Neural progenitor cell (in vitro differentiated cells): ENCODE results near the gene LGI1. TPM values are rescaled to one million over a fixed set of nuclear protein-coding genes. Genes with fewer than 3 reads are reported as not detected.
A peak's percentile ranks its signal among the peaks of the same experiment; 100 is the strongest.

Source experiments
- DNase-seq: peaks from one replicate; pipeline ENCODE4 v3.0.0-alpha.2; 2016; ENCODE audit warnings: low spot score
- H2AFZ ChIP-seq: fragments of 200-600 bp; sonication (generic); replicated peaks from 2 replicates; pipeline ENCODE4 v1.6.1; 2016; ENCODE audit warnings: antibody characterized with exemption
- H3F3A ChIP-seq: fragments of 200-600 bp; sonication (generic); 2 replicates; pipeline ENCODE4 v1.6.1; 2016; ENCODE audit warnings: antibody characterized with exemption, low read depth
- H3K27ac ChIP-seq: fragments of 200-600 bp; sonication (generic); 2 replicates; pipeline ENCODE4 v1.5.1; 2016; ENCODE audit warnings: mild to moderate bottlenecking
- H3K27me3 ChIP-seq: fragments of 200-600 bp; sonication (generic); 2 replicates; pipeline ENCODE4 v1.6.1; 2016; ENCODE audit warnings: mild to moderate bottlenecking, moderate library complexity
- H3K36me3 ChIP-seq: fragments of 200-600 bp; sonication (generic); 2 replicates; pipeline ENCODE4 v1.5.1; 2016
- H3K4me1 ChIP-seq: fragments of 200-600 bp; sonication (generic); 2 replicates; pipeline ENCODE4 v1.6.1; 2016; ENCODE audit warnings: mixed run types
- H3K4me2 ChIP-seq: fragments of 200-600 bp; sonication (generic); 2 replicates; pipeline ENCODE4 v1.6.1; 2016
- H3K4me3 ChIP-seq: fragments of 200-600 bp; sonication (generic); 2 replicates; pipeline ENCODE4 v1.5.1; 2016
- H3K79me2 ChIP-seq: fragments of 200-600 bp; sonication (generic); 2 replicates; pipeline ENCODE4 v1.6.1; 2016; ENCODE audit warnings: low read depth
- H3K9ac ChIP-seq: fragments of 200-600 bp; sonication (generic); 2 replicates; pipeline ENCODE4 v1.6.1; 2016
- H3K9me3 ChIP-seq: fragments of 200-600 bp; sonication (generic); 2 replicates; pipeline ENCODE4 v1.5.1; 2016; ENCODE audit warnings: low read depth
- H4K20me1 ChIP-seq: fragments of 200-600 bp; sonication (generic); 2 replicates; pipeline ENCODE4 v1.6.1; 2016; ENCODE audit warnings: low read depth
- H3K27ac Mint-ChIP-seq: 3 replicates; pipeline ENCODE4 v1.8.0; 2021; ENCODE audit warnings: mixed read lengths
- H3K27me3 Mint-ChIP-seq: 2 replicates; pipeline ENCODE4 v1.8.0; 2022; ENCODE audit warnings: low read depth, mild to moderate bottlenecking, inconsistent platforms, moderate library complexity, mixed read lengths; ENCODE audit not compliant: insufficient read depth
- H3K36me3 Mint-ChIP-seq: 3 replicates; pipeline ENCODE4 v1.8.0; 2021; ENCODE audit warnings: mixed read lengths
- H3K4me1 Mint-ChIP-seq: 3 replicates; pipeline ENCODE4 v1.8.0; 2021; ENCODE audit warnings: mixed read lengths
- H3K4me3 Mint-ChIP-seq: 3 replicates; pipeline ENCODE4 v1.8.0; 2021; ENCODE audit warnings: mild to moderate bottlenecking, moderate library complexity, mixed read lengths
- H3K9me3 Mint-ChIP-seq: 3 replicates; pipeline ENCODE4 v1.8.0; 2020; ENCODE audit warnings: mixed read lengths
- CTCF ChIP-seq: fragments of 200-600 bp; sonication (generic); IDR thresholded peaks from 2 replicates; pipeline ENCODE4 v1.5.1; 2017; ENCODE audit warnings: antibody characterized with exemption, mild to moderate bottlenecking
- EZH2 ChIP-seq: fragments of 200-600 bp; sonication (generic); IDR thresholded peaks from 2 replicates; pipeline ENCODE4 v1.6.1; 2017; ENCODE audit warnings: antibody characterized with exemption, mild to moderate bottlenecking, moderate library complexity
- EZH2phosphoT487 ChIP-seq: fragments of 200-600 bp; sonication (generic); IDR thresholded peaks from 2 replicates; pipeline ENCODE4 v1.6.1; 2017; ENCODE audit warnings: antibody characterized with exemption
- total RNA-seq: library from RNA; depleted of rRNA; stranded (reverse); fragments of >200 nt; gene quantifications from 2 replicates; pipeline ENCODE4 v1.2.3, GENCODE V29; 2015; ENCODE audit warnings: low replicate concordance

Gene LGI1
- total RNA-seq, result 9.2 and 20.2 TPM in 2 replicates

GRCh38 chr10:93757801-93758507 is at the start of gene LGI1:
LGI1 (plus strand) TSS chr10:93757936; CDS start chr10:93758145, 209 bp downstream.
- Mint-ChIP-seq H3K9me3 (peaks cover 13% of the 10 kb centered on the region), H3K4me3 (peak within 1 kb of the TSS; percentile 94), H3K27me3 (peaks cover 7% of the 10 kb centered on the region), H3K4me1 (peaks cover 75% of the 10 kb centered on the region), H3K27ac (peak within 1 kb of the TSS; percentile 97), H3K36me3 (peaks cover 17% of the 10 kb centered on the region)
- Histone ChIP-seq H3K36me3 (no peaks in the 10 kb centered on the region), H3K4me2 (peak within 1 kb of the TSS; percentile 69), H3K4me1 (peaks cover 83% of the 10 kb centered on the region), H3K4me3 (peak within 1 kb of the TSS; percentile 38), H3K79me2 (peaks cover 19% of the 10 kb centered on the region), H3K27ac (no peak within 1 kb of the TSS), H3K27me3 (no peaks in the 10 kb centered on the region), H4K20me1 (no peaks in the 10 kb centered on the region), H3F3A (peaks cover 24% of the 10 kb centered on the region), H3K9ac (no peak within 1 kb of the TSS), H3K9me3 (no peaks in the 10 kb centered on the region), H2AFZ (peak within 1 kb of the TSS; percentile 88)
- DNase-seq, result peak; percentile 35
- TF ChIP-seq EZH2phosphoT487, result no peak
- no peak for TF ChIP-seq EZH2
- no peak for TF ChIP-seq CTCF

DNA sequence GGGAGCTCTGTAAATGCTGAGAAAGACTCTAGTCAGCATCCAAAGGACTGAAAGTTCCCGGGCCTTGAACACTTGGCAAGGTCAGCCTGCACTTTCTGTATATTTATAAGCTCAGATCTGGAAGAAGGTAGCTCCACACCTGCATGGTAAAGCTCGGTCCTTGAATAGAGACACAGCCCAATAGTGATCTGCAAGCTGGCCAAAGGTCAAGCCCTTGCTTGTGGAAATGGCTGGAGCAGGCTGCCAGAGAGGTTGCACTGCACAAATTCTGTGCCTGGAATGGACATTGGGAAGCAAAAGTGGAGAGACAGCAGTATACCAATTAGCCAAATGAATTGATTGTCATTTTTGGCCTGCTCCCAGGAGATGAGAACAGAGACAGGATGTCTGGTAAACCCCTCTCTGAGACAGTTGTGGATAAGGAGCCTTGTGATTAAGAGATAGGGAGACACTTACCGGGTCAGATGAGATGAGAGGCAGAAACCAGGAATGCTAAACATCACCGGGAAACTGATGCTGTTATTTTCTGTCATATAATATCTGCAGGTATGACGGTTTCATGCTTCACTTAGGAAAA is 47.3 kb upstream of the LGI1 start:
- Histone ChIP-seq H2AFZ (no peak overlapping the region), H3K27me3 (no peaks in the 10 kb centered on the region), H3F3A (no peaks in the 10 kb centered on the region), H3K27ac (no peak overlapping the region), H3K79me2 (no peaks in the 10 kb centered on the region), H3K4me2 (no peak overlapping the region), H3K4me1 (peaks cover 9% of the 10 kb centered on the region), H3K4me3 (no peak overlapping the region), H4K20me1 (no peaks in the 10 kb centered on the region), H3K9ac (no peak overlapping the region), H3K36me3 (no peaks in the 10 kb centered on the region), H3K9me3 (no peaks in the 10 kb centered on the region)
- no peak for DNase-seq
- peaks cover 9% of the 10 kb centered on the region for H3K9me3 Mint-ChIP-seq
- no peak overlapping the region for H3K27ac Mint-ChIP-seq
- H3K27me3 Mint-ChIP-seq, result peaks cover 7% of the 10 kb centered on the region
- peaks cover 8% of the 10 kb centered on the region for H3K4me1 Mint-ChIP-seq
- no peak overlapping the region for H3K4me3 Mint-ChIP-seq
- H3K36me3 Mint-ChIP-seq, result peaks cover 7% of the 10 kb centered on the region
- TF ChIP-seq EZH2 (no peak), EZH2phosphoT487 (no peak), CTCF (no peak)

DNA sequence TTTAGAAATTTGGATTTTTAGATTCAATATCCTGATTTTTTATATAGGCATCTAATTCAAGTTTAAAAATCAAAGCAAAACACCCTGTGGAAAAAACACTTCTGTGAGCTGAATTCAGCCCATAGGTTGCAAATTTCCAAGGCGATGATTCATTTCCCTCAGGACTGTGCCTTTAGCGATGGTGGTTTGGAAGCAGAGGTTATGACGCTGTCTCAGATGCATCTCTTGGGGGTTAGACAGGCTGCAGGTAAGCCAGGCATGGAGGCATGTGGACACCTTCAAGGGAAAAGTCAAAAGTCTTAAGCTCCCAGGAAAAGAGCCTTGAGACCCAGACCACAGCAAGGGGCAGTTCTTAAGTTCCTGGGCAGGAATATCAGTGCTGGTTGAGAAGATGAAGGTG is 45.8 kb upstream of the LGI1 start:
- Histone ChIP-seq H3K4me3 (no peak overlapping the region), H3K27ac (no peak overlapping the region), H3K9ac (no peak overlapping the region), H2AFZ (no peak overlapping the region), H3F3A (no peaks in the 10 kb centered on the region), H3K36me3 (no peaks in the 10 kb centered on the region), H3K9me3 (no peaks in the 10 kb centered on the region), H3K79me2 (no peaks in the 10 kb centered on the region), H3K4me2 (no peak overlapping the region), H3K27me3 (no peaks in the 10 kb centered on the region), H4K20me1 (no peaks in the 10 kb centered on the region), H3K4me1 (peaks cover 6% of the 10 kb centered on the region)
- Mint-ChIP-seq H3K27me3 (peaks cover 7% of the 10 kb centered on the region), H3K36me3 (peaks cover 7% of the 10 kb centered on the region), H3K4me3 (no peak overlapping the region), H3K9me3 (peaks cover 9% of the 10 kb centered on the region), H3K27ac (no peak overlapping the region), H3K4me1 (peaks cover 3% of the 10 kb centered on the region)
- DNase-seq, result no peak
- TF ChIP-seq CTCF (no peak), EZH2phosphoT487 (no peak), EZH2 (no peak)
